ENCODE measurements around the gene TAS2R60. TPM values are rescaled to one million over a fixed set of nuclear protein-coding genes. Genes with fewer than 3 reads are reported as not detected.

TAS2R60 gene
- polyA plus RNA-seq, 1 donor (not counting 4 experiments of a cell fraction or from before 2014, with no cell fraction given) = 0.17 TPM

GRCh38 chr7:143439866-143440265 lies 3.4 kb upstream of the TAS2R60 start:
- Histone ChIP-seq H4K20me1 (ENCODE audit: control insufficient read depth, extremely low read depth, insufficient read depth, low read length) (no peaks in the 10 kb centered on the region), H2AFZ (ENCODE audit: control insufficient read depth, low read length) (no peak overlapping the region), H3K4me1 (ENCODE audit: control insufficient read depth, extremely low read depth, insufficient read depth, low read length) (peaks cover 9% of the 10 kb centered on the region), H3K79me2 (ENCODE audit: control insufficient read depth, insufficient read depth, low read length) (no peaks in the 10 kb centered on the region), H3K4me2 (ENCODE audit: control insufficient read depth, extremely low read depth, insufficient read depth, low read depth, low read length) (no peak overlapping the region), H3K9me1 (ENCODE audit: control insufficient read depth, extremely low read depth, insufficient read depth, low read length) (no peaks in the 10 kb centered on the region), H3K9ac (ENCODE audit: control insufficient read depth, extremely low read depth, insufficient read depth, low read length) (no peak overlapping the region), H3K27ac (ENCODE audit: control insufficient read depth, insufficient read depth, low read length) (no peak overlapping the region), H3K36me3 (ENCODE audit: control insufficient read depth in 2 of 2, extremely low read depth in 1 of 2, insufficient read depth in 2 of 2, low read length in 2 of 2) (no peaks in the 10 kb centered on the region), H3K9me3 (ENCODE audit: control insufficient read depth, low read depth, low read length) (no peaks in the 10 kb centered on the region), H3K27me3 (ENCODE audit: control insufficient read depth, extremely low read depth, insufficient read depth, low read length) (no peaks in the 10 kb centered on the region), H3K4me3 (ENCODE audit: control insufficient read depth in 2 of 3, extremely low read depth in 1 of 3, insufficient read depth in 2 of 3, low read depth in 1 of 3, low read length in 3 of 3) (no peak overlapping the region)
- dilution Hi-C loops (cut with MboI; ENCODE audit: extremely low pct_ligation_motif_present, low sequenced_read_pairs) = no loop called here
- no peak for TF ChIP-seq EZH2 (IDR thresholded peaks at IDR 0.05; ENCODE audit: low read length)
- TF ChIP-seq, protein P1, sequence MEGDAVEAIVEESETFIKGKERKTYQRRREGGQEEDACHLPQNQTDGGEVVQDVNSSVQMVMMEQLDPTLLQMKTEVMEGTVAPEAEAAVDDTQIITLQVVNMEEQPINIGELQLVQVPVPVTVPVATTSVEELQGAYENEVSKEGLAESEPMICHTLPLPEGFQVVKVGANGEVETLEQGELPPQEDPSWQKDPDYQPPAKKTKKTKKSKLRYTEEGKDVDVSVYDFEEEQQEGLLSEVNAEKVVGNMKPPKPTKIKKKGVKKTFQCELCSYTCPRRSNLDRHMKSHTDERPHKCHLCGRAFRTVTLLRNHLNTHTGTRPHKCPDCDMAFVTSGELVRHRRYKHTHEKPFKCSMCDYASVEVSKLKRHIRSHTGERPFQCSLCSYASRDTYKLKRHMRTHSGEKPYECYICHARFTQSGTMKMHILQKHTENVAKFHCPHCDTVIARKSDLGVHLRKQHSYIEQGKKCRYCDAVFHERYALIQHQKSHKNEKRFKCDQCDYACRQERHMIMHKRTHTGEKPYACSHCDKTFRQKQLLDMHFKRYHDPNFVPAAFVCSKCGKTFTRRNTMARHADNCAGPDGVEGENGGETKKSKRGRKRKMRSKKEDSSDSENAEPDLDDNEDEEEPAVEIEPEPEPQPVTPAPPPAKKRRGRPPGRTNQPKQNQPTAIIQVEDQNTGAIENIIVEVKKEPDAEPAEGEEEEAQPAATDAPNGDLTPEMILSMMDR (optimal IDR thresholded peaks at IDR 0.05 in 1 of 3, IDR thresholded peaks at IDR 0.05 in 1 of 3, conservative IDR thresholded peaks at IDR 0.05 in 1 of 3; ENCODE audit: extremely low read depth in 1 of 3, insufficient read depth in 2 of 3, low read length in 3 of 3) = no peak
- DNase-seq (ENCODE audit: low read depth, low spot score) = no peak
- no peak for FAIRE-seq

DNA sequence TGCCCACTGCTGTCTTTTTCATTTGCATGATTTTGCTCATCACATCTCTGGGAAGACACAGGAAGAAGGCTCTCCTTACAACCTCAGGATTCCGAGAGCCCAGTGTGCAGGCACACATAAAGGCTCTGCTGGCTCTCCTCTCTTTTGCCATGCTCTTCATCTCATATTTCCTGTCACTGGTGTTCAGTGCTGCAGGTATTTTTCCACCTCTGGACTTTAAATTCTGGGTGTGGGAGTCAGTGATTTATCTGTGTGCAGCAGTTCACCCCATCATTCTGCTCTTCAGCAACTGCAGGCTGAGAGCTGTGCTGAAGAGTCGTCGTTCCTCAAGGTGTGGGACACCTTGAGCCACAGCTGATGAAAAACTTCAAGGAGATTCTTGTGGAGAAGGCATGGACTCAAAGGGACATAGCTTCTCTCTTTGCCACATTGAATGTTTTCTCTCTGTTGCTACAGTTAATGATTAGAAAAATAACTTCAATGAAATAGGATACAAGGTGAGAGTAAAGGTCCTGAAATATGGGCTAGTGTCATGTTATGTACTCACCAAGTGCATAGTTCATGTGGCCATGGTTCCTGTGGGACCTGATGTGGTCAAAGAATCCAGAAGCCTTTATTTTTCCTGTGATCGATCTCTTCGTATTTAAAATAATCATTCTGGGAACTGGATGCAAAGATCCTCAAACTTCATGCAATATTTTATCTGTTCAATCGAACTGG lies 970 bp downstream of the TAS2R60 start:
- Histone ChIP-seq H3K9ac (ENCODE audit: control insufficient read depth, extremely low read depth, insufficient read depth, low read length) (no peak overlapping the region), H4K20me1 (ENCODE audit: control insufficient read depth, extremely low read depth, insufficient read depth, low read length) (no peaks in the 10 kb centered on the region), H3K27me3 (ENCODE audit: control insufficient read depth, extremely low read depth, insufficient read depth, low read length) (no peaks in the 10 kb centered on the region), H2AFZ (ENCODE audit: control insufficient read depth, low read length) (no peak overlapping the region), H3K27ac (ENCODE audit: control insufficient read depth, insufficient read depth, low read length) (no peak overlapping the region), H3K79me2 (ENCODE audit: control insufficient read depth, insufficient read depth, low read length) (no peaks in the 10 kb centered on the region), H3K36me3 (ENCODE audit: control insufficient read depth in 2 of 2, extremely low read depth in 1 of 2, insufficient read depth in 2 of 2, low read length in 2 of 2) (no peaks in the 10 kb centered on the region), H3K4me2 (ENCODE audit: control insufficient read depth, extremely low read depth, insufficient read depth, low read depth, low read length) (no peak overlapping the region), H3K4me1 (ENCODE audit: control insufficient read depth, extremely low read depth, insufficient read depth, low read length) (no peaks in the 10 kb centered on the region), H3K9me3 (ENCODE audit: control insufficient read depth, low read depth, low read length) (no peaks in the 10 kb centered on the region), H3K4me3 (ENCODE audit: control insufficient read depth in 2 of 3, extremely low read depth in 1 of 3, insufficient read depth in 2 of 3, low read depth in 1 of 3, low read length in 3 of 3) (no peak overlapping the region), H3K9me1 (ENCODE audit: control insufficient read depth, extremely low read depth, insufficient read depth, low read length) (no peaks in the 10 kb centered on the region)
- TF ChIP-seq, protein P1 (optimal IDR thresholded peaks at IDR 0.05 in 1 of 3, IDR thresholded peaks at IDR 0.05 in 1 of 3, conservative IDR thresholded peaks at IDR 0.05 in 1 of 3; ENCODE audit: extremely low read depth in 1 of 3, insufficient read depth in 2 of 3, low read length in 3 of 3) = no peak
- TF ChIP-seq EZH2 (IDR thresholded peaks at IDR 0.05; ENCODE audit: low read length) = no peak
- DNase-seq (ENCODE audit: low read depth, low spot score) (no peak), FAIRE-seq (no peak)
- dilution Hi-C loops (cut with MboI; ENCODE audit: extremely low pct_ligation_motif_present, low sequenced_read_pairs) = no loop called here

All from keratinocyte (primary cell).